GM18858 (cell line): ENCODE data around the gene ATP10B.
"Not testable (repeated sequence)": the region's sequence is repeated elsewhere in the genome, so short reads cannot be mapped to it uniquely, and the experiment has no call there.

Experiments used
- ATAC-seq: cut with Tn5 transposase; IDR thresholded peaks from one replicate; pipeline ENCODE4 v1.9.1; 2021; ENCODE audit not compliant: unreplicated experiment

Gene ATP10B

GRCh38 chr5:160852049-160852448 lies at the start of gene ATP10B:
Gene ATP10B (minus strand): TSS chr5:160852211. CDS start chr5:160688074, 164,137 bp downstream.
- no peak for ATAC-seq

DNA sequence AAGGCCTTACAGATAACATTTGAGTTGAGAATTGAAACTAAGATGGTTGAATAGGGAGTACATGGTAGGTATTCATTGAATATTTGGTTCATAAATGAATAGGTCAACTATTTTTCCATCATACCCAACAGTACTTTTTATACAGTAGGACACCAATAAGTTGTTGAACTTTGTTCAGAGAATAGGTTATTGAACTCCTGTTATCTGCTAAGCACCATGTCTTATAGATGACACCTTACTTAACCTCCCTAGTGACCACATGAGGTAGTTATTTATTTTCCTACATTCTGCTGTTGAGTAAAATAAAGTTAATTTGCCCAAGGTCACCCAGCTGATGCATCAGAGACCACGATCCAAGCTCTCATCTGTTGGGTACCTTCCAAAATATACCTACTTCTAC lies 49.6 kb upstream of the ATP10B start:
- ATAC-seq = no peak

- ATAC-seq = no peak
Measured at GRCh38 chr5:160899735-160900134, 47.7 kb upstream of the ATP10B start.

DNA sequence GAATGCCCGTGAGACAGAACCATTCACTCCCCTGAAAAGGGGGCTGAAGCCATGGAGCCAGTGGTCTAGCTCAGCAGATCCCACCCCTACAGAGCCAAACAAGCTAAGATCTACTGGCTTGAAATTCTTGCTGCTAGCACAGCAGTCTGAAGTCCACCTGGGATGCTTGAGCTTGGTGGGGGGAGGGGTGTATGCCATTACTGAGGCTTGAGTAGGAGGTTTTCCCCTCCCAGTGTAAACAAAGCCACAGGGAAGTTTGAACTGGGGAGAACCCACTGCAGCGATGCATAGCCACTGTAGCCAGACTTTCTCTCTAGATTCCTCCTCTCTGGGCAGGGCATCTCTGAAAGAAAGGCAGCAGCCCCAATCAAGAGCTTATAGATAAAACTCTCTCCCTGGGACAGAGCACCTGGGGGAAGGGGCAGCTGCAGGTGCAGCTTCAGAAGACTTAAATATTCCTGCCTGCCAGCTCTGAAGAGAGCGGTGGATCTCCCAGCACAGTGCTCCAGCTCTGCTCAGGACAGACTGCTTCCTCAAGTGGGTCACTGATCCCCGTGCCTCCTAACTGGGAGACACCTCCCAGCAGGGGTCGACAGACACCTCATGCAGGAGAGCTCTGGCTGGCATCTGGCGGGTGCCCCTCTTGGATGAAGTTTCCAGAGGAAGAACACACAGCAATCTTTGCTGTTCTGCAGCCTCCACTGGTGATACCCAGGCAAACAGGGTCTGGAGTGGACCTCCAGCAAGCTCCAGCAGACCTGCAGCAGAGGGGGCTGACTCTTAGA lies 41.4 kb upstream of the ATP10B start:
- ATAC-seq = not testable (repeated sequence)

DNA sequence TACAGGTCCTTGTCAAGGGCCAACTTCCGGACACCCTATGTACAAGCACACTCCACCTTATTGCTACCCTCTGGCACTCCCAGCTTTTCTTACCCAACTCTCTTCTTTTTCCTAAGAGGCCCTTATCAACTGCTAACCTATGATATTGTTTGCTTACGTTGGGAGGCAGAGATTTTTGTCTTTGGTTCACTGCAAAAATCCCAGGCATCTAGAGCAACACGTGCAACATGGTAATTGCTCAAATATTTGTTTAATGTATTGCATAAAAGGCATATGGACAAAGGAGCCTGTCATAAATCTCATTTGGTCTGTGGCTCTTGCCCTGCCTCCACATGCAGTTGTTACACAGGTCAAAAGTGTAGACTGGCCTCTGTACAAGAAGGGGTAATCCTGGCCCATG lies 35.8 kb upstream of the ATP10B start:
- no peak for ATAC-seq

DNA sequence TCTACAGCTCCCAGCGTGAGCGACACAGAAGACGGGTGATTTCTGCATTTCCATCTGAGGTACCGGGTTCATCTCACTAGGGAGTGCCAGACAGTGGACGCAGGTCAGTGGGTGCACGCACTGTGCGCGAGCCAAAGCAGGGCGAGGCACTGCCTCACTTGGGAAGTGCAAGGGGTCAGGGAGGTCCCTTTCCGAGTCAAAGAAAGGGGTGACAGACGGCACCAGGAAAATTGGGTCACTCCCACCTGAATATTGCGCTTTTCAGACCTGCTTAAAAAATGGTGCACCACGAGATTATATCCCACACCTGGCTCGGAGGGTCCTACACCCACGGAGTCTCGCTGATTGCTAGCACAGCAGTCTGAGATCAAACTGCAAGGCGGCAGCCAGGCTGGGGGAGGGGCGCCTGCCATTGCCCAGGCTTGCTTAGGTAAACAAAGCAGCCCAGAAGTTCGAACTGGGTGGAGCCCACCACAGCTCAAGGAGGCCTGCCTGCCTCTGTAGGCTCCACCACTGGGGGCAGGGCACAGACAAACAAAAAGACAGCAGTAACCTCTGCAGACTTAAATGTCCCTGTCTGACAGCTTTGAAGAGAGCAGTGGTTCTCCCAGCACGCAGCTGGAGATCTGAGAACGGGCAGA lies 21.7 kb upstream of the ATP10B start:
- not testable (repeated sequence) for ATAC-seq

DNA sequence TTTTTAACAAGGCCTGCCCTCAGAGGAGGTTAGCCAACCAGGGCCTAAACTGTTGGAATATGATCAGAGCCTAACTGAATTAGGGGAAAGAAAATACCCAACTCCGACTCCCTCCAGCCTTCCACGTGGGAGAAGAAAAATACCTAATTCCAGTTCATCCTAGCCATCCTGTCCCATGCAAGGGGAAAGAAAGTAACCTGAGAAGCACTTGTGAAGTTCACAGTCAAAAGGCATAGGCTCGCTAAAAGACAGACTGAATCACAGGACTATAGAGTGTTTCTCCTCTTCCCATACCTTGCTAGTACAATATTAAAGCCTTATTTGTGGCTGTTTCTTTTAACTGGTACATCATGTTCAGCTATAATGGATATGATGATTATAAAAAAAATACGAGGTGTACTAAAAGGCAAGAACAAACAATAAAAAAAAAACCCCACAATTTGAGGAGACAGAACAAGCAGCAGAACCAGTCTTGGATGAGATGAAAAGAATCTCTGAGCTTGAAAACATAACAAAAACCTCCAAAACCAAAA lies 18.0 kb upstream of the ATP10B start:
- ATAC-seq = no peak

- ATAC-seq = no peak
Measured at GRCh38 chr5:160867976-160868375, 16.0 kb upstream of the ATP10B start.

DNA sequence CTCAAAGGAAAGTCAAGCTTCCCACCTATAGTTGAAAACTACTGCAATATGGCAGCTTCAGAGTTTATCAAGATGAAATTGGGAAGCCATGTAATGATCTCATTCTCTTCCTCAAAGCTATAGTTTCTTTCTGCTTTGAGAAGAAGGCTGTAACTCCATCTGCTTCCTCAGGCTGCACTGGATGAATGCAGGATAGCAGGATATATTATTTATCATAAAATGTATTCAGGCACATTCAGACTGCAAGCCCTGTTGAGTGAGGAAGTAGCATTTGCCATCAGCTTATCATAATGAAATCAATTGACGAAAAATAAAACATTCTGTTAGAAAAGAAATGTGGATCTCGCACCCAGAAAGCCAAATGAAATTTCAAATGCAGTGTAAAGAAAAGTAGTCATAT lies 560 bp downstream of the ATP10B start:
- no peak for ATAC-seq

GRCh38 chr5:160850421-160850820 lies 1.6 kb downstream of the ATP10B start:
- no peak for ATAC-seq

DNA sequence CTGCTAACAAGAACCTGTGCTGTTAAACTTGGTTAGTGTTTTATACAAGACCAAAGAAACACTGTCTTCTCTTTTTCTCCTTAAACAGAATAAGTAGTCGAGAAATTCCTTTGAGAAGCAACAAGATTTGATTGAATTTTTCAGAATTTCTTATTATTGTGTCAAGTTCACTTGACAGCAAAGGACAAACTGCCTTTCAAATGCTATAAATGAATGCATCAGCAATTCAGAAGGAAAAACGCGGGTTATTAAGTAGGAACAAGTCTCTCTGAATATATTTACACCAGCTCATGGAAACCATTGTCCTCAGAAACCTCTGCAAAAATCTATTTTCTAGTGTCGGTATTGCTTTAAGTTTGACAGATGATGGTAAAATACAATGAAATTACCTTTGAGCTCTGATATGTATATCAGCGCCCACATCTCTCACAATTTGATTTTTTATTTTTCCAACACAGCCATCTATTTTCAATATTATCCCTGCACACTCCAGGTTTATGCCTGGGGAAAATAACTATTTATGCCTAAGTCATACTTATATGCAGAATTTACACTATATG lies 4.4 kb downstream of the ATP10B start:
- no peak for ATAC-seq

DNA sequence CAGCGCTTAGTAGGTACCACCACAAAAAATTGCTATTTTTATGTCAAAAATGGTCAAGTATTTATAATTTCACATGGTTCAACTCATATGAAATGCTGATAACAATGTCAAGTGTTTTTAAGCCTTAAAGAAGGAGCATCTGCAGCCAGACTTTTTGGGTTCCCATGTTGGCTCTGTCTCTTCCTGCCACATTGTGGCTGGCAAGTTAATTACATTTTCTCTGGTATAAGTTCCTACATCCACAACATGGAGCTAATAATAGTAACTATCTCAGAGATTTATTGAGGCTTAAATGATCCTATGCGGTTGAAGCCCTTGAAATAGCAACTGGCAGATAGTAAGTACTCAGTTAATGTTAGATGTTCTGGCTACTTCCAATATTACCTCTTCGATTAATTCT lies 5.4 kb downstream of the ATP10B start:
- no peak for ATAC-seq

DNA sequence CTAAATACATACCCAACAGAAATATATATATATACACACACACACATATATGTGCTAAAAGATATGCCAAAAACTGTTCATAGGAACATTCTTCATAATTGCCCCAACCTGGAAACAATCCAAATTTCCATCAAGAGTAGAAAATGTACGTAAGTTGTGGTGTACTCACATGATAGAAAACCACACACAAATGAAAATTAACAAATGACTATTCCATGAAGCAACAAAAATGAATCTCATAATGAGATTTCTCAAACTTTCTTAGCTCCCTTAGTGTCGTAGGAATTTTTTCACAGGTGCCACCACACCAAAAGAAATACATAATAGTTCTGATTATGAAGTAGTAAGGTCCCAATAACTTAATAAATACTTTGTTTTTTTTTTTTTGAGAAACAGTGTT lies 7.8 kb downstream of the ATP10B start:
- no peak for ATAC-seq

DNA sequence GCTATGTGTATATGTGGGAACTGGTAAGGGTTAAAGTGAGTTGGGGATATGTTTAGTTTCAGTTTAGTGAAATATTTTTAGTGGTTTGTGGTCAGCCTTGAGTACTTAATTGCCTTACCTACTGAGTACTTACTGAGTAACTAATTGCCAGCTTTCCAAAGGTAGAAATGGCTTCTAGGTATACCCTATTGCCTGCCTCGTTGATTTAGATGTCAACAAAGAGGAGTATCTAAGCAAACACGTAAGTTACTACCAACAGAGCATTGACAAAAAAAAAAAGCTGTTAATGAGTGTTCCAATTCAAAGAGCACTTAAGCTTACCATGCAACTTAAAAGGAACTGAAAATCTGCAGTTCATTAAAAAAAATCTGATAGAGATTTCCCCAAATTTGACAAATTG lies 8.8 kb downstream of the ATP10B start:
- ATAC-seq = peak; percentile 90

DNA sequence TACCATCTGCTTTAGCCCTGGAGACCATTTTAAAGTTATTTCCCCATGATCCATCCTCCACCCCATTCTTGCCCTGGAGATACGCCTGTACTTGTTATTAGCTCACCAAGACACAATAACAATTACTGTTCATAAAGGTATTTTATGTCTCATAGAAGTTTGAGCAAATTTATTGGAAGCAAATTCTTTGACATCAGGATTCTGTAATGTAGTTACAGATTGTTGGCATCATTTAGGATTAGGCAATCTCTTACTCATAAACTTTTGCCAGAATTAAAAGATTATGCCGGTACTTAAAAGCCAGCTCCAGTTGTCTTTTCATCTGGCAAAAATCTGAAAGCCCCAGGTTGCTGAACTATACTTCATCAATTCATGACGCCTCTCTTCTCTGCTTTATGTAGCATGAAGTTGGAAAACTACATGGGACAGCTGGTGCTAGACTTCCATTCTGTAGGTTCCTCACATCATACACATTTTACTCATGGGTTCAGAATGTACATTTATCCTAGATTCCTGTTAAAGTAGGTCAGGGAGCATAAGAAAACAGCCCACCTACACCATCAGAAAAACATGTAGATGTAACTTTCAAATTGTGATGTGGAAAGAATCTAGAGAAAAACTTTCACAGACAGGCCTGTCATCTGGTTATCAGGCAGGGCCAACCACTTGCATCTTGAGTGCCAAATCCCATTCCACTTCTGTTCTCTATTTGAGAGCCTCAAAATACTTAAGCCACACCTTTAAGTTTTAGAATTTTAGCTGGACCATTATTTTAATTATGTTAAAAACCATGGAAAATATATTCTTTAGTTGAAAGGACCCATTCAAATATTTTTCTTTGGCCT lies 14.0 kb downstream of the ATP10B start:
- no peak for ATAC-seq

DNA sequence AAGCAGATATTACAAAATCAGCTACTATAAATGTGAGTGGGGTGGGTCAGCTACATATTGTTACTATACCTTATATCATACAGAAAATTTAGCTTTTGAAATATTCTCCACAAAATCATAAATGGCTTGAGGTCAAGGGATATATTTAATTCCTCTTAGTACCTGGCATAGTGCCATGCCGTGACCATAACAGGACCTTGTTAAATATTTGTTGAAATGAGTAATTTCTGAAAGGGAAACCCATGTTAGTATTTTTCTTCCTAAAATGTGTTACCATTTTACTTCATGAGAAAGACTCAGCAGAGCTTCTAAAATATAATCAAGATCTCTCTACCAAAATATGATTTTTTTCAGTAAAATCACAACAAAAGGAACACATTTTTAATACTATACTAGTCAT lies 14.8 kb downstream of the ATP10B start:
- no peak for ATAC-seq

- peak; percentile 65 for ATAC-seq
Measured at GRCh38 chr5:160835818-160836528, 16.0 kb downstream of the ATP10B start.

- peak; percentile 14 for ATAC-seq
Measured at GRCh38 chr5:160835376-160835775, 16.6 kb downstream of the ATP10B start.

GRCh38 chr5:160833806-160834205 lies 18.2 kb downstream of the ATP10B start:
- ATAC-seq = no peak

- ATAC-seq = no peak
Measured at GRCh38 chr5:160831801-160832200, 20.2 kb downstream of the ATP10B start.
